PC-9 (cell line): ENCODE data around the gene SEMA5A. TPM values are rescaled to one million over a fixed set of nuclear protein-coding genes. Genes with fewer than 3 reads are reported as not detected.

Experiments
- BruUV-seq: library from RNA; stranded (reverse); fragments of 400-500 nt; replicated peaks from 2 replicates; lab custom pipeline; 2021; lab: Mats Ljungman, UMichigan
- CTCF ChIA-PET: fragments of 300-600 bp; sonication (Branson Sonifier 250); formaldehyde crosslinking; loops from one replicate; lab custom pipeline; 2022; ENCODE audit warnings: antibody characterized with exemption; lab: Charles Lee
- POLR2A ChIA-PET: fragments of 300-600 bp; sonication (Branson Sonifier 250); formaldehyde crosslinking; loops from one replicate; lab custom pipeline; 2022; ENCODE audit warnings: antibody characterized with exemption; ENCODE audit not compliant: unreplicated experiment; lab: Charles Lee
- DNase-seq, 2 experiments: peaks; one replicate each; pipeline versions ENCODE4 v3.0.0 to v3.0.0-alpha.2; 2015 to 2022; ENCODE audit warnings: mixed read lengths in 1 of 2
- H2AFZ ChIP-seq: fragments of 200-600 bp; sonication (generic); 2 replicates; pipeline ENCODE4 v1.8.1; 2017; ENCODE audit warnings: antibody characterized with exemption
- H3F3A ChIP-seq: fragments of 200-600 bp; sonication (generic); 2 replicates; pipeline ENCODE4 v1.8.1; 2017; ENCODE audit warnings: antibody characterized with exemption, mild to moderate bottlenecking, low read depth; ENCODE audit not compliant: insufficient read depth
- H3K27ac ChIP-seq: fragments of 200-600 bp; sonication (generic); 2 replicates; pipeline ENCODE4 v1.6.1; 2016; ENCODE audit warnings: mixed run types
- H3K27me3 ChIP-seq: fragments of 200-600 bp; sonication (generic); 2 replicates; pipeline ENCODE4 v1.6.1; 2016; ENCODE audit warnings: low read depth, mixed run types; ENCODE audit not compliant: insufficient read depth
- H3K36me3 ChIP-seq: fragments of 200-600 bp; sonication (generic); 2 replicates; pipeline ENCODE4 v1.6.1; 2016; ENCODE audit warnings: low read depth, mixed run types
- H3K4me1 ChIP-seq: fragments of 200-600 bp; sonication (generic); replicated peaks from 2 replicates; pipeline ENCODE4 v1.6.1; 2016; ENCODE audit warnings: mixed run types; ENCODE audit not compliant: insufficient read depth
- H3K4me2 ChIP-seq: fragments of 200-600 bp; sonication (generic); 2 replicates; pipeline ENCODE4 v1.6.1; 2017; ENCODE audit warnings: mixed run types
- H3K4me3 ChIP-seq: fragments of 200-600 bp; sonication (generic); 2 replicates; pipeline ENCODE4 v1.6.1; 2016; ENCODE audit warnings: mixed run types
- H3K79me2 ChIP-seq: fragments of 200-600 bp; sonication (generic); 2 replicates; pipeline ENCODE4 v1.6.1; 2017; ENCODE audit warnings: low read depth, mixed run types
- H3K9me2 ChIP-seq: fragments of 200-600 bp; sonication (generic); 2 replicates; pipeline ENCODE4 v1.8.1; 2017; ENCODE audit warnings: mild to moderate bottlenecking; ENCODE audit not compliant: insufficient read depth
- H3K9me3 ChIP-seq: fragments of 200-600 bp; sonication (generic); 2 replicates; pipeline ENCODE4 v1.8.1; 2016; ENCODE audit warnings: low read depth; ENCODE audit not compliant: insufficient read depth
- H4K20me1 ChIP-seq: fragments of 200-600 bp; sonication (generic); 2 replicates; pipeline ENCODE4 v1.8.1; 2017; ENCODE audit not compliant: insufficient read depth
- EZH2 ChIP-seq: fragments of 200-600 bp; sonication (generic); IDR thresholded peaks from 2 replicates; pipeline ENCODE4 v1.8.0; 2017; ENCODE audit warnings: antibody characterized with exemption, low read depth
- intact Hi-C: fragments of 100-400 bp; cut with micrococcal nuclease; formaldehyde crosslinking; loops from one replicate; pipeline ENCODE4 v1.10.0; 2022; ENCODE audit not compliant: unreplicated experiment
- total RNA-seq: library from RNA; stranded (reverse); gene quantifications from 2 replicates; pipeline ENCODE4 v1.2.3, GENCODE V29; 2021
- TF ChIP-seq, protein P1 (sequence below): fragments of 200-600 bp; sonication (generic); conservative IDR thresholded peaks from 2 replicates; pipeline ENCODE4 v1.6.1; 2017; ENCODE audit warnings: mixed run types, antibody characterized with exemption, mild to moderate bottlenecking, moderate library complexity

SEMA5A gene
- total RNA-seq, 1 experiment from 2014 or later, result not detected

DNA sequence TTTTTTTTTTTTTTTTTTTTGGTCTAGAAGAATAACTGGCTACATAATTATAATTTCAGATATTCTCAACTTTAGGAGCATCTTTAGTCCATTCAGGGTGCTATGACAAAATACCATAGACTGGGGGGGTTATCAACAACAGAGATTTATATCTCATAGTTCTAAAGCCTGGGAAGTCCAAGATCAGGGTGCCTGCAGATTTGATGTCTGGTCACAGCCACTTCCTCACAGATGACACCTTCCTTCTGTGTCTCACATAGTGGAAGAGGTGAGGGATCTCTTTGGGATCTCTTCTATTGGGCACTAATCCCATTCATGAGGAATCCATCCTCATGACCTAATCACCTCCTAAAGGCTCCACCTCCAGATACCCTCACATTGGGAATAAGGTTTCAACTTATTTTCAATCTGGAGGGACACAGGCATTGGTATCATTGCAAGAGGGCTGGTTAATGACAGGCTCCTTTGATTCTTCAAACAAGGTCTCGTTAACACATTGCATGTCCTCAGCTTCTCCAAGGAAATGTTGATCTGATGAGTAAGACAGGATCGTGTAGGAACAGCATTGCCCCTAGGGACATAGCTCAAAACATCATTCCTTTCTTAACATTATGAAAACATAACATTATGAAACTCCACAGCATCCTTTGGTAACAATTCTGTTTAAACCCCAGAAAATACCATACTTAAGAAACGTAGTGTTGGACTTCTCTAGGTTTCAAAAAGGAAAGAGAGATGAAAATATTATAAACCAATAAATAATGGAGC, 372.4 kb downstream of the SEMA5A start:
- Histone ChIP-seq H3K36me3 (no peaks in the 10 kb centered on the region), H3K79me2 (no peaks in the 10 kb centered on the region), H3K4me1 (0 out of 2 replicates have a peak, but pooled peaks cover 4% of the 10 kb centered on the region), H4K20me1 (no peaks in the 10 kb centered on the region), H3F3A (no peaks in the 10 kb centered on the region), H3K9me3 (no peaks in the 10 kb centered on the region; the same call in 1 of the 2 replicates), H3K4me2 (no peak overlapping the region), H3K27me3 (no peaks in the 10 kb centered on the region), H3K9me2 (no peaks in the 10 kb centered on the region), H3K4me3 (no peak overlapping the region), H3K27ac (no peak overlapping the region), H2AFZ (no peak overlapping the region)
- ChIA-PET CTCF (no interaction called here), POLR2A (no interaction called here)
- TF ChIP-seq, protein P1, sequence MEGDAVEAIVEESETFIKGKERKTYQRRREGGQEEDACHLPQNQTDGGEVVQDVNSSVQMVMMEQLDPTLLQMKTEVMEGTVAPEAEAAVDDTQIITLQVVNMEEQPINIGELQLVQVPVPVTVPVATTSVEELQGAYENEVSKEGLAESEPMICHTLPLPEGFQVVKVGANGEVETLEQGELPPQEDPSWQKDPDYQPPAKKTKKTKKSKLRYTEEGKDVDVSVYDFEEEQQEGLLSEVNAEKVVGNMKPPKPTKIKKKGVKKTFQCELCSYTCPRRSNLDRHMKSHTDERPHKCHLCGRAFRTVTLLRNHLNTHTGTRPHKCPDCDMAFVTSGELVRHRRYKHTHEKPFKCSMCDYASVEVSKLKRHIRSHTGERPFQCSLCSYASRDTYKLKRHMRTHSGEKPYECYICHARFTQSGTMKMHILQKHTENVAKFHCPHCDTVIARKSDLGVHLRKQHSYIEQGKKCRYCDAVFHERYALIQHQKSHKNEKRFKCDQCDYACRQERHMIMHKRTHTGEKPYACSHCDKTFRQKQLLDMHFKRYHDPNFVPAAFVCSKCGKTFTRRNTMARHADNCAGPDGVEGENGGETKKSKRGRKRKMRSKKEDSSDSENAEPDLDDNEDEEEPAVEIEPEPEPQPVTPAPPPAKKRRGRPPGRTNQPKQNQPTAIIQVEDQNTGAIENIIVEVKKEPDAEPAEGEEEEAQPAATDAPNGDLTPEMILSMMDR, result no peak
- no peak for TF ChIP-seq EZH2
- intact Hi-C loops, result no loop called here
- DNase-seq, result peak in 1 of 2 experiments; percentile 63
- no TSS peak for BruUV-seq

DNA sequence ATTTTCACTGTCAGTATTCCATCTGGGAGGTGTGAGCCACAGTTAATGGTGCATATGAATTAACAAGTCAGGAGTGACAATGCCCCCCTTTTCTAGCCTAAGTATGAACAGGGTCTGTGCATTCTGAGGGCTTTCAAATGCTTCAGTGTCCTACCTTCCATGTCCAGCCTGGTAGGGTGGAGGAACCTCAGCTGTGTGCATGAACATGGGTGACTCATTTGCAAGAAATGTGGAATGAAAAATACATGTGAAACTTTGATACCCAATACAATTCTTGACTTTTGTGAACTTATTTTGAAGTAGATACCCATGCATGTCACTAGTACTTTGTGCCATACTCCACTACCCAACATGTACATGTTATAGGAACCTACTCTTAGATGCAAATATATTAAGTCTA, 375.8 kb downstream of the SEMA5A start:
- Histone ChIP-seq H3K27ac (no peak overlapping the region), H3K9me2 (no peaks in the 10 kb centered on the region), H3K79me2 (no peaks in the 10 kb centered on the region), H3F3A (no peaks in the 10 kb centered on the region), H3K4me1 (0 out of 2 replicates have a peak, but pooled peaks cover 4% of the 10 kb centered on the region), H4K20me1 (no peaks in the 10 kb centered on the region), H3K9me3 (no peaks in the 10 kb centered on the region), H3K36me3 (no peaks in the 10 kb centered on the region), H2AFZ (no peak overlapping the region), H3K27me3 (no peaks in the 10 kb centered on the region), H3K4me3 (no peak overlapping the region), H3K4me2 (no peak overlapping the region)
- BruUV-seq, result no TSS peak
- TF ChIP-seq EZH2, result no peak
- TF ChIP-seq, protein P1, result no peak
- CTCF ChIA-PET, result no interaction called here
- no peak for DNase-seq
- POLR2A ChIA-PET, result no interaction called here
- intact Hi-C loops, result no loop called here

DNA sequence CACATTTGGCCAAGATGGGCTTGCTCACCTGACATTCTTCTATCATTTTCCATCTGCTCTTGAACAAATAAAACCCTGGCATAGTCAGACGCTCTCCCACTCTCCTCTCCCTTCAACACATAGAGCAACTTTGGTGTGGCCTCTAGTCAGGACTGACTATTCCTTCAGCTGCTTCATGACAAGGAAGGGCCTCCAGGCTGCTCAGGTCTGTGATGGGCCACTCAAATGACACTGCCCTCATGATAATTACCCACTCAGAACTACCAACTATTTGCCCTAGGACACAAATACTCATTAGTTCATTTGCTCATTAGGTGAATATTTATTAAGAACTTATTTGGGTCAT, 376.3 kb downstream of the SEMA5A start:
- POLR2A ChIA-PET, result no interaction called here
- TF ChIP-seq, protein P1, result no peak
- no peak for TF ChIP-seq EZH2
- intact Hi-C loops, result no loop called here
- no peaks in the 10 kb centered on the region for H3K79me2 ChIP-seq
- H2AFZ ChIP-seq, result no peak overlapping the region
- no peaks in the 10 kb centered on the region for H3K9me2 ChIP-seq
- H3K4me2 ChIP-seq, result no peak overlapping the region
- no peaks in the 10 kb centered on the region for H4K20me1 ChIP-seq
- no peaks in the 10 kb centered on the region for H3K27me3 ChIP-seq
- H3K4me1 ChIP-seq, result 0 out of 2 replicates have a peak, but pooled peaks cover 4% of the 10 kb centered on the region
- no peak overlapping the region for H3K27ac ChIP-seq
- no peaks in the 10 kb centered on the region for H3K9me3 ChIP-seq
- DNase-seq, result no peak
- H3F3A ChIP-seq, result no peaks in the 10 kb centered on the region
- CTCF ChIA-PET, result no interaction called here
- no peak overlapping the region for H3K4me3 ChIP-seq
- no TSS peak for BruUV-seq
- H3K36me3 ChIP-seq, result no peaks in the 10 kb centered on the region
